Uterus (tissue), 2 donors: ENCODE data around the gene ACOT9.

Experiments used
- POLR2A ChIP-seq, 2 donors: fragments of 450-650 bp; IDR thresholded peaks; one replicate each; pipeline ENCODE4 v1.6.1; 2016; ENCODE audit warnings: antibody characterized with exemption in 2 of 2, mild to moderate bottlenecking in 1 of 2, moderate library complexity in 1 of 2
- TF ChIP-seq, protein P1 (sequence below), 4 experiments: fragments of 200-600 bp in 2 of 4; fragments of 450-650 bp in 2 of 4; sonication (generic) in 2 of 4; IDR thresholded peaks; one replicate each; pipeline ENCODE4 v1.5.1; 2016 to 2019; ENCODE audit warnings: antibody characterized with exemption in 4 of 4, mild to moderate bottlenecking in 2 of 4, moderate library complexity in 1 of 4

DNA sequence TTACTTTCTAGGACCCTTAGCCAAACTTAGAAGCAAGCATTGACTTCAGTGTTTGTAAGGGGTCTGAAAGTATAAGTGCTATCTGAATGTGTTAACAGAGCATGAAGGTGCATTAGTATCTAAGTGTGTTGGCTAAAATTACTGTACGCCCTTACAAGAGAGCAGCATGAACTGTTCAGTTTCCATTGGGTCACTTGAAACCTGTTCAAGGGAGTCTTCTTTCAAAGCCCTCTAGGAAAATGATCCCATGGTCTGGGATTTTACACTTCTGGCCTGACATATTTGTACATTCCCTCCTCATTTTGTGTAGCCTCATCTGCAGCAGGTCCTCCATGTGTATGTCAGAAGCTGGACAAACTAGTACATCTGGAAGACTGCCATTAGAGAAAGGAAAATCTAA is 72.5 kb downstream of the ACOT9 start:
- TF ChIP-seq, protein P1, sequence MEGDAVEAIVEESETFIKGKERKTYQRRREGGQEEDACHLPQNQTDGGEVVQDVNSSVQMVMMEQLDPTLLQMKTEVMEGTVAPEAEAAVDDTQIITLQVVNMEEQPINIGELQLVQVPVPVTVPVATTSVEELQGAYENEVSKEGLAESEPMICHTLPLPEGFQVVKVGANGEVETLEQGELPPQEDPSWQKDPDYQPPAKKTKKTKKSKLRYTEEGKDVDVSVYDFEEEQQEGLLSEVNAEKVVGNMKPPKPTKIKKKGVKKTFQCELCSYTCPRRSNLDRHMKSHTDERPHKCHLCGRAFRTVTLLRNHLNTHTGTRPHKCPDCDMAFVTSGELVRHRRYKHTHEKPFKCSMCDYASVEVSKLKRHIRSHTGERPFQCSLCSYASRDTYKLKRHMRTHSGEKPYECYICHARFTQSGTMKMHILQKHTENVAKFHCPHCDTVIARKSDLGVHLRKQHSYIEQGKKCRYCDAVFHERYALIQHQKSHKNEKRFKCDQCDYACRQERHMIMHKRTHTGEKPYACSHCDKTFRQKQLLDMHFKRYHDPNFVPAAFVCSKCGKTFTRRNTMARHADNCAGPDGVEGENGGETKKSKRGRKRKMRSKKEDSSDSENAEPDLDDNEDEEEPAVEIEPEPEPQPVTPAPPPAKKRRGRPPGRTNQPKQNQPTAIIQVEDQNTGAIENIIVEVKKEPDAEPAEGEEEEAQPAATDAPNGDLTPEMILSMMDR (IDR thresholded peaks at IDR 0.05): no peak
- TF ChIP-seq POLR2A (IDR thresholded peaks at IDR 0.05): no peak
